Suprapubic skin (tissue), 3 donors: Measurements from ENCODE around the gene SHC2.

Experiments
- CTCF ChIP-seq, 2 donors: fragments of 200-600 bp in 1 of 2; fragments of 450-650 bp in 1 of 2; sonication (generic) in 1 of 2; IDR thresholded peaks; one replicate each; pipeline ENCODE4 v1.5.1; 2016 to 2019; ENCODE audit warnings: antibody characterized with exemption in 2 of 2, mild to moderate bottlenecking in 1 of 2, moderate library complexity in 1 of 2
- POLR2A ChIP-seq, 2 donors: fragments of 450-650 bp; IDR thresholded peaks; one replicate each; pipeline ENCODE4 v1.6.1; 2017; ENCODE audit warnings: antibody characterized with exemption in 2 of 2, mild to moderate bottlenecking in 2 of 2, moderate library complexity in 2 of 2

GRCh38 chr19:408902-409515 is 51.8 kb downstream of the SHC2 start, which contains the start of gene C2CD4C:
- no peak for TF ChIP-seq CTCF (IDR thresholded peaks at IDR 0.05)
- TF ChIP-seq POLR2A (IDR thresholded peaks at IDR 0.05): no peak
